Keratinocyte (primary cell): ENCODE results near the gene UNK. TPM values are rescaled to one million over a fixed set of nuclear protein-coding genes. Genes with fewer than 3 reads are reported as not detected.
A peak's percentile ranks its signal among the peaks of the same experiment; 100 is the strongest.

ENCODE experiments used
- DNase-seq: peaks from one replicate; pipeline ENCODE4 v3.0.0-alpha.2; 2011; ENCODE audit warnings: low read depth, missing footprints, low spot score
- FAIRE-seq: peaks from 2 replicates; lab custom pipeline; 2011; peaks lifted over from hg19 to GRCh38; lab: Jason Lieb, UNC
- H2AFZ ChIP-seq: 2 replicates; pipeline ENCODE4 v1.6.0; 2012; ENCODE audit warnings: low read length, control low read depth, inconsistent platforms; ENCODE audit not compliant: control insufficient read depth
- H3K27ac ChIP-seq: 2 replicates; pipeline ENCODE4 v1.5.1; 2011; ENCODE audit warnings: low read length; ENCODE audit not compliant: control insufficient read depth, insufficient read depth
- H3K27me3 ChIP-seq: 3 replicates; pipeline ENCODE4 v1.6.0; 2011; ENCODE audit warnings: low read length; ENCODE audit not compliant: control insufficient read depth, insufficient read depth; ENCODE audit errors: extremely low read depth
- H3K36me3 ChIP-seq, 2 experiments: 2 replicates in 1 of 2; 3 replicates in 1 of 2; pipeline ENCODE4 v1.5.1; 2011; ENCODE audit warnings: low read length in 2 of 2, mild to moderate bottlenecking in 1 of 2; ENCODE audit not compliant: control insufficient read depth in 2 of 2, insufficient read depth in 2 of 2; ENCODE audit errors: extremely low read depth in 1 of 2
- H3K4me1 ChIP-seq: 3 replicates; pipeline ENCODE4 v1.5.1; 2011; ENCODE audit warnings: low read length; ENCODE audit not compliant: control insufficient read depth, insufficient read depth; ENCODE audit errors: extremely low read depth
- H3K4me2 ChIP-seq: 3 replicates; pipeline ENCODE4 v1.6.0; 2011; ENCODE audit warnings: low read depth, low read length; ENCODE audit not compliant: control insufficient read depth, insufficient read depth; ENCODE audit errors: extremely low read depth
- H3K4me3 ChIP-seq, 3 experiments: fragments of 200-600 bp in 1 of 3; sonication (generic) in 1 of 3; 2 replicates in 2 of 3; 3 replicates in 1 of 3; pipeline ENCODE4 v1.5.1; 2011 to 2016; ENCODE audit warnings: low read length in 3 of 3, mild to moderate bottlenecking in 3 of 3, control low read depth in 2 of 3, inconsistent platforms in 1 of 3, low read depth in 1 of 3, mixed read lengths in 1 of 3, mixed run types in 1 of 3, moderate library complexity in 1 of 3; ENCODE audit not compliant: control insufficient read depth in 2 of 3, insufficient read depth in 2 of 3; ENCODE audit errors: extremely low read depth in 1 of 3
- H3K79me2 ChIP-seq: 2 replicates; pipeline ENCODE4 v1.6.0; 2012; ENCODE audit warnings: low read length; ENCODE audit not compliant: control insufficient read depth, insufficient read depth
- H3K9ac ChIP-seq: 3 replicates; pipeline ENCODE4 v1.6.0; 2011; ENCODE audit warnings: low read length; ENCODE audit not compliant: control insufficient read depth, insufficient read depth; ENCODE audit errors: extremely low read depth
- H3K9me1 ChIP-seq: 3 replicates; pipeline ENCODE4 v1.6.0; 2011; ENCODE audit warnings: low read length; ENCODE audit not compliant: control insufficient read depth, insufficient read depth; ENCODE audit errors: extremely low read depth
- H3K9me3 ChIP-seq: 2 replicates; pipeline ENCODE4 v1.5.1; 2012; ENCODE audit warnings: low read depth, low read length; ENCODE audit not compliant: control insufficient read depth
- H4K20me1 ChIP-seq: 3 replicates; pipeline ENCODE4 v1.6.0; 2011; ENCODE audit warnings: low read length; ENCODE audit not compliant: control insufficient read depth, insufficient read depth; ENCODE audit errors: extremely low read depth
- EZH2 ChIP-seq: IDR thresholded peaks from one replicate; pipeline ENCODE4 v1.6.1; 2012; ENCODE audit warnings: inconsistent platforms, mild to moderate bottlenecking, low read length, moderate library complexity
- dilution Hi-C: fragments of 300-500 bp; cut with MboI; formaldehyde crosslinking; loops from one replicate; pipeline ENCODE4 v1.7.0; 2020; ENCODE audit warnings: low sequenced_read_pairs; ENCODE audit not compliant: extremely low pct_ligation_motif_present
- polyA plus RNA-seq, 5 experiments: library from polyadenylated mRNA; depleted of rRNA in 3 of 5; stranded (reverse) in 3 of 5; stranded (forward) in 1 of 5; unstranded in 1 of 5; fragments of >200 nt; gene quantifications; 1 replicate in 1 of 5; 2 replicates in 3 of 5; 3 replicates in 1 of 5; pipeline versions ENCODE4 v1.2.1 to v1.2.3, GENCODE V29; 2011 to 2012; ENCODE audit warnings: missing spikeins in 2 of 5, low read depth in 1 of 5, low replicate concordance in 1 of 5
- TF ChIP-seq, protein P1 (sequence below), 3 experiments: IDR thresholded peaks in 1 of 3; conservative IDR thresholded peaks in 1 of 3; optimal IDR thresholded peaks in 1 of 3; 2 replicates in 2 of 3; 3 replicates in 1 of 3; pipeline versions ENCODE3 to v1.5.1; 2011; ENCODE audit warnings: low read length in 3 of 3, mild to moderate bottlenecking in 3 of 3, moderate library complexity in 2 of 3, control low read depth in 1 of 3, inconsistent platforms in 1 of 3; ENCODE audit not compliant: insufficient read depth in 2 of 3; ENCODE audit errors: extremely low read depth in 1 of 3

Gene UNK
- polyA plus RNA-seq, 1 donor (not counting 4 experiments of a cell fraction or from before 2014, with no cell fraction given) = 13.0 TPM

DNA sequence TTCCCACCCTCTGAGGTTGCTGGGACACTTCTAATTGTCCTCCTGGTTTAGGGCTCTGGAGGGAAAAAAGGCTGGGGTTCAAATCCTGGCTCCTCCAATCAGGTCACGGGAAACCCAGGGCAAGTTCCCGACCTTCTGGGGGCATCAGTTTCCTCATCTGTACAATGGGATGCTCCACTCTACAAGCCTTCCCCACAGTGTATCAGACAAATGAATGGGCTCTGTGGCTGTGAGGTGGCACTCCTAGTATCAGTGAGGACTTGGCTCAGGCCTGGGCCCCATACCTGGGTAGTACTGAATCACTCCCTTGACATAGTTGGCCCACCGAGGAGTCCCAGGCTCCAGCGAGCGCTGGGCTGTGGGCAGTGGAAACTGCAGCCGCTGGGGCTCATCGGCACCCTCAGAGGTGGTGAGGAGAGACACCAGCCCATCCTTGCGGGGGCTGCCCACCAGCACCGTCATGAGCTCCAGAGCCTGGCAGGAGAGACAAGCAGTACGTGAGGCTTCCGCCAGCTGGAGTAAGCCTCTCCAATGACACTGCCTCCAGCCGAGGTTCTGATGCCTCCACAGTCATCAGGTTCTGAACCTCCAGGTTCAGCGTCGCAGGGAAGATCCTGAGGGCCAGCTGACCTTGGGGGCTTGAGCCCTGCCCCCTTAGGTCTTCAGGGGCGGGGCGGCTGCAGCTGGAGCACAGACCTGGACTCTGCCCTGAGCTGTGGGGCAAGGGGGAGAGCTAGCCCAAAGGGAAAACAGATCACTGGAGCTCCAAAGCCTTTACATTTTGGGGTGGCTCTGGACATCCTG, 20.8 kb upstream of the UNK start:
- Histone ChIP-seq H3K9ac (peak overlapping the region; percentile 64), H4K20me1 (peaks cover 8% of the 10 kb centered on the region), H3K36me3 (peaks cover 5 to 7% of the 10 kb centered on the region in 2 experiments), H3K27ac (no peak overlapping the region), H3K4me1 (no peaks in the 10 kb centered on the region), H3K4me3 (peak overlapping the region; percentile 50 to 66 (median 51)), H3K4me2 (peak overlapping the region; percentile 91), H3K27me3 (no peaks in the 10 kb centered on the region), H3K9me3 (no peaks in the 10 kb centered on the region), H3K9me1 (no peaks in the 10 kb centered on the region), H2AFZ (no peak overlapping the region), H3K79me2 (no peaks in the 10 kb centered on the region)
- FAIRE-seq = no peak
- dilution Hi-C loops = no loop called here
- TF ChIP-seq, protein P1, sequence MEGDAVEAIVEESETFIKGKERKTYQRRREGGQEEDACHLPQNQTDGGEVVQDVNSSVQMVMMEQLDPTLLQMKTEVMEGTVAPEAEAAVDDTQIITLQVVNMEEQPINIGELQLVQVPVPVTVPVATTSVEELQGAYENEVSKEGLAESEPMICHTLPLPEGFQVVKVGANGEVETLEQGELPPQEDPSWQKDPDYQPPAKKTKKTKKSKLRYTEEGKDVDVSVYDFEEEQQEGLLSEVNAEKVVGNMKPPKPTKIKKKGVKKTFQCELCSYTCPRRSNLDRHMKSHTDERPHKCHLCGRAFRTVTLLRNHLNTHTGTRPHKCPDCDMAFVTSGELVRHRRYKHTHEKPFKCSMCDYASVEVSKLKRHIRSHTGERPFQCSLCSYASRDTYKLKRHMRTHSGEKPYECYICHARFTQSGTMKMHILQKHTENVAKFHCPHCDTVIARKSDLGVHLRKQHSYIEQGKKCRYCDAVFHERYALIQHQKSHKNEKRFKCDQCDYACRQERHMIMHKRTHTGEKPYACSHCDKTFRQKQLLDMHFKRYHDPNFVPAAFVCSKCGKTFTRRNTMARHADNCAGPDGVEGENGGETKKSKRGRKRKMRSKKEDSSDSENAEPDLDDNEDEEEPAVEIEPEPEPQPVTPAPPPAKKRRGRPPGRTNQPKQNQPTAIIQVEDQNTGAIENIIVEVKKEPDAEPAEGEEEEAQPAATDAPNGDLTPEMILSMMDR (optimal IDR thresholded peaks at IDR 0.05 in 1 of 3, IDR thresholded peaks at IDR 0.05 in 1 of 3, conservative IDR thresholded peaks at IDR 0.05 in 1 of 3; ENCODE audit: extremely low read depth in 1 of 3, insufficient read depth in 2 of 3, low read length in 3 of 3) = no peak
- TF ChIP-seq EZH2 = no peak
- DNase-seq = no peak

DNA sequence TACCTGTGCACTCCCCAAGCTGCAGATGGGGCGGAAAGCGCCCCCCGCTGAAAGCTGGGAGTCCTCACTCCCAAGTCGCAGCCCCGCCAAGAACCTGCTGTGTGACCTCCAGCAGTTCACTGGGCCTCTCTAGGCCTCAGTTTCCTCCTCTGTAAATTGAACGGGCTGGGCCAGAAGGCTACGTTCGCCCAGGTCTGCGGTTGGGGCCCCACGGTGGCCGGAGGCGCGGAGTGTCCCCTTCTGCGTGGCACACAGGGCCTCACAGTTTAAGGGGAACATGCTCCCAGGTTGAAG, 20.2 kb upstream of the UNK start:
- no peaks in the 10 kb centered on the region for H3K9me3 ChIP-seq
- H3K79me2 ChIP-seq = no peaks in the 10 kb centered on the region
- no peaks in the 10 kb centered on the region for H3K27me3 ChIP-seq
- H3K9ac ChIP-seq = peak overlapping the region; percentile 64
- dilution Hi-C loops = no loop called here
- no peaks in the 10 kb centered on the region for H3K4me1 ChIP-seq
- H3K4me3 ChIP-seq = peak overlapping the region; percentile 50 to 66 (median 51)
- H4K20me1 ChIP-seq = peaks cover 8% of the 10 kb centered on the region
- no peaks in the 10 kb centered on the region for H3K9me1 ChIP-seq
- peaks cover 3 to 5% of the 10 kb centered on the region in 2 experiments for H3K36me3 ChIP-seq
- DNase-seq (no peak), FAIRE-seq (no peak)
- TF ChIP-seq EZH2 = no peak
- TF ChIP-seq, protein P1 (optimal IDR thresholded peaks at IDR 0.05 in 1 of 3, IDR thresholded peaks at IDR 0.05 in 1 of 3, conservative IDR thresholded peaks at IDR 0.05 in 1 of 3; ENCODE audit: extremely low read depth in 1 of 3, insufficient read depth in 2 of 3, low read length in 3 of 3) = peak in 1 of 3 experiments; percentile 45
- H3K27ac ChIP-seq = peak overlapping the region; percentile 20
- peak overlapping the region; percentile 26 for H2AFZ ChIP-seq
- peak overlapping the region; percentile 91 for H3K4me2 ChIP-seq
